ENCODE measurements around the gene MINDY3. TPM values are rescaled to one million over a fixed set of nuclear protein-coding genes. Genes with fewer than 3 reads are reported as not detected.

Gene MINDY3
- 23.1 to 28.6 TPM (median 28.5 TPM) in 3 replicates for total RNA-seq

GRCh38 chr10:15859906-15860691 lies at the start of gene MINDY3:
Gene MINDY3 (minus strand): TSS chr10:15860507. CDS start chr10:15860299, 208 bp downstream.
- peak within 1 kb of the TSS; percentile 99 for H3K4me3 Mint-ChIP-seq
- H3K27me3 Mint-ChIP-seq (ENCODE audit: low read depth) = peaks cover 30% of the 10 kb centered on the region
- H3K9me3 Mint-ChIP-seq = peaks cover 4% of the 10 kb centered on the region
- H3K27ac Mint-ChIP-seq = peak within 1 kb of the TSS; percentile 94
- peak; percentile 22 to 61 for DNase-seq (ENCODE audit: low spot score in 2 of 2, unreplicated experiment in 2 of 2)
- TF ChIP-seq, protein P1, sequence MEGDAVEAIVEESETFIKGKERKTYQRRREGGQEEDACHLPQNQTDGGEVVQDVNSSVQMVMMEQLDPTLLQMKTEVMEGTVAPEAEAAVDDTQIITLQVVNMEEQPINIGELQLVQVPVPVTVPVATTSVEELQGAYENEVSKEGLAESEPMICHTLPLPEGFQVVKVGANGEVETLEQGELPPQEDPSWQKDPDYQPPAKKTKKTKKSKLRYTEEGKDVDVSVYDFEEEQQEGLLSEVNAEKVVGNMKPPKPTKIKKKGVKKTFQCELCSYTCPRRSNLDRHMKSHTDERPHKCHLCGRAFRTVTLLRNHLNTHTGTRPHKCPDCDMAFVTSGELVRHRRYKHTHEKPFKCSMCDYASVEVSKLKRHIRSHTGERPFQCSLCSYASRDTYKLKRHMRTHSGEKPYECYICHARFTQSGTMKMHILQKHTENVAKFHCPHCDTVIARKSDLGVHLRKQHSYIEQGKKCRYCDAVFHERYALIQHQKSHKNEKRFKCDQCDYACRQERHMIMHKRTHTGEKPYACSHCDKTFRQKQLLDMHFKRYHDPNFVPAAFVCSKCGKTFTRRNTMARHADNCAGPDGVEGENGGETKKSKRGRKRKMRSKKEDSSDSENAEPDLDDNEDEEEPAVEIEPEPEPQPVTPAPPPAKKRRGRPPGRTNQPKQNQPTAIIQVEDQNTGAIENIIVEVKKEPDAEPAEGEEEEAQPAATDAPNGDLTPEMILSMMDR (IDR thresholded peaks at IDR 0.05; ENCODE audit: unreplicated experiment) = no peak
- H3K36me3 Mint-ChIP-seq = no peaks in the 10 kb centered on the region
- H3K4me1 Mint-ChIP-seq = peaks cover 26% of the 10 kb centered on the region

- no peak for DNase-seq (ENCODE audit: low spot score in 2 of 2, unreplicated experiment in 2 of 2)
- Mint-ChIP-seq H3K27ac (no peak overlapping the region), H3K4me3 (no peak overlapping the region), H3K36me3 (no peaks in the 10 kb centered on the region), H3K4me1 (no peaks in the 10 kb centered on the region), H3K9me3 (no peaks in the 10 kb centered on the region), H3K27me3 (ENCODE audit: low read depth) (peaks cover 28% of the 10 kb centered on the region)
- TF ChIP-seq, protein P1 (IDR thresholded peaks at IDR 0.05; ENCODE audit: unreplicated experiment) = no peak
Measured at GRCh38 chr10:15901889-15902288, 41.6 kb upstream of the MINDY3 start.

- H3K4me1 Mint-ChIP-seq = no peaks in the 10 kb centered on the region
- no peak overlapping the region for H3K4me3 Mint-ChIP-seq
- H3K9me3 Mint-ChIP-seq = no peaks in the 10 kb centered on the region
- H3K27ac Mint-ChIP-seq = no peak overlapping the region
- H3K27me3 Mint-ChIP-seq (ENCODE audit: low read depth) = peaks cover 47% of the 10 kb centered on the region
- no peaks in the 10 kb centered on the region for H3K36me3 Mint-ChIP-seq
- TF ChIP-seq, protein P1 (IDR thresholded peaks at IDR 0.05; ENCODE audit: unreplicated experiment) = peak; percentile 78
- no peak for DNase-seq (ENCODE audit: low spot score in 2 of 2, unreplicated experiment in 2 of 2)
Measured at GRCh38 chr10:15898046-15898445, 37.7 kb upstream of the MINDY3 start.

DNA sequence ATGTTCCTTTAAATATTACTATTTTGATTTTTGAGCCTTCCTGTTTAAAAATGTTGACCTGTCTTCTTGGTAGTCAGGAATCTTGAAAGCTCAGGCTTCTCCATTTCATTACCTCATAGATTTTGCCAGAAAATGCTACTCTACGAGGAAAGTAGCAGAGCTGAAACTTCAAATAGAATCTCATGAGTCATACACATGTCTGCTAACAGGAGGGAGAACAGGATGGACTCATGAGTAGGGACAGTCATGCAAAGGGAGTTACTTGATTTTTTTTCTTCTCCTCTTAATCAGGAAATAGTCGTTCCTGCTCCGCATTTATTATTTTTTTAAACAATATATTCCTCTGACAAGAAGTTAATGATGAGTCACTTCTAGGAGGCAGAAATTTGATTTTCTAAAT lies 37.0 kb upstream of the MINDY3 start:
- Mint-ChIP-seq H3K36me3 (no peaks in the 10 kb centered on the region), H3K4me3 (no peak overlapping the region), H3K9me3 (no peaks in the 10 kb centered on the region), H3K4me1 (no peaks in the 10 kb centered on the region), H3K27me3 (ENCODE audit: low read depth) (peaks cover 51% of the 10 kb centered on the region), H3K27ac (no peak overlapping the region)
- TF ChIP-seq, protein P1 (IDR thresholded peaks at IDR 0.05; ENCODE audit: unreplicated experiment) = no peak
- no peak for DNase-seq (ENCODE audit: low spot score in 2 of 2, unreplicated experiment in 2 of 2)

GRCh38 chr10:15896654-15897053 lies 36.3 kb upstream of the MINDY3 start:
- H3K36me3 Mint-ChIP-seq = no peaks in the 10 kb centered on the region
- H3K9me3 Mint-ChIP-seq = no peaks in the 10 kb centered on the region
- no peaks in the 10 kb centered on the region for H3K4me1 Mint-ChIP-seq
- TF ChIP-seq, protein P1 (IDR thresholded peaks at IDR 0.05; ENCODE audit: unreplicated experiment) = no peak
- H3K27ac Mint-ChIP-seq = no peak overlapping the region
- H3K4me3 Mint-ChIP-seq = no peak overlapping the region
- H3K27me3 Mint-ChIP-seq (ENCODE audit: low read depth) = peaks cover 48% of the 10 kb centered on the region
- no peak for DNase-seq (ENCODE audit: low spot score in 2 of 2, unreplicated experiment in 2 of 2)
